Left renal cortex interstitium (tissue), 4 donors: ENCODE data around the gene SGPL1. TPM values are rescaled to one million over a fixed set of nuclear protein-coding genes. Genes with fewer than 3 reads are reported as not detected.
"Not testable (repeated sequence)": the region's sequence is repeated elsewhere in the genome, so short reads cannot be mapped to it uniquely, and the experiment has no call there.

Source experiments
- DNase-seq, 4 donors: peaks; one replicate each; pipeline ENCODE4 v3.0.0-alpha.2; 2013; ENCODE audit warnings: low read depth in 4 of 4, low spot score in 2 of 4, missing footprints in 1 of 4
- polyA plus RNA-seq, 4 donors: library from polyadenylated mRNA; unstranded; fragments of 120-200 nt; gene quantifications; one replicate each; pipeline ENCODE4 v1.2.1, GENCODE V29; 2013; ENCODE audit not compliant: insufficient read length in 4 of 4

Gene SGPL1
- polyA plus RNA-seq, 4 donors = 57.4 to 69.0 (median 61.8) TPM

DNA sequence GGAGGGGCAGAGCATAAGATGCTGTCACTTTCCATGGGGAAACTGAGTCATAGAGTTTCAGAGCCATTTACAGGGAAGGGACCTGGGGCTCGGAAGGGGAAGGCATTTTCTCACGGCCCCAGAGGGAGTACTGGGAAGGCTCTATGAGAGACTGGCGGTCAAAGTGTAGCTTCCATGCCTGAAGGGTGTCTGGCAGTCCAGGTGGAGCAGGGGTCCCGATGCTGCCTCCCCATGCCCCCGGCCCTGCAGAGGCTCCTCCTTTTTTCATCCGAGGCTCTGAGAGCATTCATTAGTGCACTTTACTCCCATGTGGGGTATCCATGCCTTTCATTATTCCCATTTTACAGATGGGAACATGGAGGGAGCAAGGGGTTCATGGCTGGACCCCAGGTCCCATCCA, 100.5 kb downstream of the SGPL1 start:
- DNase-seq = no peak

DNA sequence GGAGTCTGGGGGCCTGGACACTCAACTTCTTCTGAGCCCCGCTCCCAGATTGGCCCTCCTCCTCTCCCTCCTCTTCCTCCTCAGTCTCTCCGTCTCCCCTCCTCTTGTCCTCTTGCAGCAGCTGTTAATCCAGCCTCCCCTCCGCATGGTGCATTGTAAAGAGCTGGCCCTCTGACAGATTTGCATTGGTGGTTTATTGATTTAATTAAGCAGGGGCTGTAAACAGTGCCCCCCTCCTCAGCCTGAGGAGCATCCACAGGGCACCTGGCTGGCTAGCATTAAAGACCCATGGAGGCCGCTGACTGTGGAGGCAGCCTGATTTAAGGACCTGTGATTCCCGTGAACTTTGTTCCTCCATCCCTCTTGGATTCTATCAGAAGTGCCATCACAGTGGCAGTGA, 101.5 kb downstream of the SGPL1 start:
- DNase-seq = no peak

DNA sequence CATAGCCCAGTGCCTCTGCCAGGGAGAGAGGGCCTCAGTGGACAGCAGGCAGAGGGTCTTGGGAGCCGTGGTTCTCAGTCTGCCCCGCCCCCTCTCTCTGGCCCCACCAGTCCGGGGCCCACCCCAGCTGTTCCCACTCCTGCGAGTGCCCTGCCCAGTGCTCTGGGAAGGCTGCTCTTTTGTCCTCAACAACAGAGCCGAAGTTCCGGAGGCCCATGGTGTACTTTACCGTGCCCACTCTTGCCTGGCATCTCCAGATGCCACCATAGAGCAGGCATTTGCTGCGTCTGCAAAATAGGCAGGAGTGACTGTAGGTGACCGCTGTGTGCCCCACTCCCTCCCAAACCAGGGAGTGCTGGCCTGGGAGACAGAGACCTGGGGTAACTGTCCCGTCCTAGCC, 101.9 kb downstream of the SGPL1 start:
- DNase-seq = no peak

DNA sequence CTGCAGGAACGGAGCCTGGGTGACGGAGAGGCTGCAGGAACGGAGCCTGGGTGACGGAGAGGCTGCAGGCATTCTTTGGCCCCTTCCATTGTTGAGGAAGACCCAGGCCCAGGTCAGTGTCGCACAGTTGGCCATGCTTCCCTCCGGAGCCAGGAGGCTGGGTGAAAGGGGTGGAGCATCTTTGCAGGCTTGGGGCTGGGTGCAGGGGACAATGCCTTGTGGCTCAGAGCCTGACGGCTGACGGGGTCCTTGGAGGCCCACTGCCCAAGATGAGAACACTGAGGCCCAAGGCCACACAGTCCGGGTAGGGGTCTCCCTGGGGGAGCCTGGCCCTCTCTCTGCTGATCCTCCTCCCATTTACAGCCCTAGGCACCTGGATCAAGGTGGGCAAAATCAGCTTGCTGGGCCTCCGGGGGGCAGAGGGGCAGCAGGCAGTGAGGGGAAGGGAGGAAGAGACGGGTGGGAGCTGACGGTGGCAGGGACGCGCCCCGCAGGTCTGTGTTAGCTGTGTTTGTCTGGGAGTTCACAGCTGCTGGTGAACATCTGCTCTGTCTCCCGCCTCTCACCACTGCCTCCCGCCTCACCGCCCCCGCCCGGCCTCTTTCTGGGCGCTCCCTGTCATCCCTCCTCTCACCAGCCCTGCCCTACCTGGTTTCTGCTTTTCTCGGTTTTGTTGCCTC, 103.2 kb downstream of the SGPL1 start:
- no peak for DNase-seq

DNA sequence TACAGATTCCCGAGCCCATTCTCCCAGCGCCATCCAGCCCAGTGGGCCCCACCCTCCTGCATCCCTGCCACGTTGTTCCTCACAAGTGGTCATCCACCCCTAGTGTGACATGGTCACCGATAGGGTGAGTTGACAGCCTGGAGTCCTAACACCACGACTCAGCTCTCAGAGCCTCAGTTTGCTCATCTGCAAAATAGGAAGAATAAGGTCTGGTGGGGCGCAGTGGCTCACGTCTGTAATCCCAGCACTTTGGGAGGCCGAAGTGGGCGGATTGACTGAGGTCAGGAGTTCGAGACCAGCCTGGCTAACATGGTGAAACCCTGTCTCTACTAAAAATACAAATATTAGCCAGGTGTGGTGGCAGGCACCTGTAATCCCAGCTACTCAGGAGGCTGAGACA, 104.2 kb downstream of the SGPL1 start:
- DNase-seq = not testable (repeated sequence)

DNA sequence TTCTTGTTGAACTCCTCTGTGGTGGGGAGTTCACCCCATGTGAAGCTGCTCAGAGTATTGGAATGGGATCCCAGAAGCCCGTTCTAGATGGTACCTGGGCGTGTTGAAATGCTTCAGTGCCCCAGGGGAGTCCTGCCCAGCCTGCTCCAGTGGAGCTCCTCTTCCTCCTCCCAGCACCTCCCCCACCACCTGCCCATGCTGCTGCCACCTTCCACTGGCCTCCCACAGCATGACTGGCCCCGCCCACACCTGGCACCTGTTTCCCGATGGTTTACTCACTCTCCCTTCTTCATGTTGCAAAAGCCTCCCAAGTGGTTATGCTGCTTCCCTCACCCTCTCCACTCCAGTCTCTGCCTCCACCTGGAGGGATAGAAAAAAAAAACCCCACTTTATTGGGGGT, 104.8 kb downstream of the SGPL1 start:
- no peak for DNase-seq

DNA sequence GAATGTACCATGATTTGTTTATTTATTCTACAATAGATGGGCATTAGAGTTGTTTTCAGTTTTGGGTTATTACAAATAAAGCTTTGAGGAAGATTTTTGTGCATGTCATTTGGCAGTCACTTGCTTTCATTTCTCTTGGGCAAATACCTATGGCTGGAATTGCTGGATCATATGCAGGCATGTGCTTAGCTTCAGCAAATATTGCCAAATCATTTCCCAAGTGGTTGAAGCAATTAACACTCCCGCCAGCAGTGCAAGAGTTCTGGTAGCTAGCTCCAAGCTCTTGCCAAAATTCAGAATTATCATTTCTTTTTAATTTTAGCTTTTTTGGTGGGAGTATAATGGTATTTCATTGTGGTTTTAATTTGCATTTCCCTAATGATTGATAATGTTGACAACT, 105.5 kb downstream of the SGPL1 start:
- DNase-seq = no peak

DNA sequence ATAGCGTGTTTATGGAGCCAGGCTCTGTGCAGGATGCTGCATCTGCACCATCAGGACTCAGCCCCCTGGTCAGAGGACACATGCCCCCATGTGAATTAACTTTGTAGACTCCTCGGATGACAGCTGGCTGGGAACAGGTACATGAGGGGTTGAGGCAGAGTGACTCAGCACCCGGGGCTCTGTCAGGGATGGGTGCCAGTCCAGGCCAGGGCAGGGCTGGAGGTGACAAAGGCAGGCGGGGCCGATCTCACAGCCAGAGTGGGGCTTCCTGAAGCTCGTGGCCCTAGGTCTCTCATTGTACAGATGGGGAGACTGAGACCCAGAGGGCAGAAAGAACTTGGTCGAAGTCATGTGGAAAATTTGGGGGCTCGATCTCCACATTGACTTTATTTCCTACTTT, 107.9 kb downstream of the SGPL1 start:
- no peak for DNase-seq

DNA sequence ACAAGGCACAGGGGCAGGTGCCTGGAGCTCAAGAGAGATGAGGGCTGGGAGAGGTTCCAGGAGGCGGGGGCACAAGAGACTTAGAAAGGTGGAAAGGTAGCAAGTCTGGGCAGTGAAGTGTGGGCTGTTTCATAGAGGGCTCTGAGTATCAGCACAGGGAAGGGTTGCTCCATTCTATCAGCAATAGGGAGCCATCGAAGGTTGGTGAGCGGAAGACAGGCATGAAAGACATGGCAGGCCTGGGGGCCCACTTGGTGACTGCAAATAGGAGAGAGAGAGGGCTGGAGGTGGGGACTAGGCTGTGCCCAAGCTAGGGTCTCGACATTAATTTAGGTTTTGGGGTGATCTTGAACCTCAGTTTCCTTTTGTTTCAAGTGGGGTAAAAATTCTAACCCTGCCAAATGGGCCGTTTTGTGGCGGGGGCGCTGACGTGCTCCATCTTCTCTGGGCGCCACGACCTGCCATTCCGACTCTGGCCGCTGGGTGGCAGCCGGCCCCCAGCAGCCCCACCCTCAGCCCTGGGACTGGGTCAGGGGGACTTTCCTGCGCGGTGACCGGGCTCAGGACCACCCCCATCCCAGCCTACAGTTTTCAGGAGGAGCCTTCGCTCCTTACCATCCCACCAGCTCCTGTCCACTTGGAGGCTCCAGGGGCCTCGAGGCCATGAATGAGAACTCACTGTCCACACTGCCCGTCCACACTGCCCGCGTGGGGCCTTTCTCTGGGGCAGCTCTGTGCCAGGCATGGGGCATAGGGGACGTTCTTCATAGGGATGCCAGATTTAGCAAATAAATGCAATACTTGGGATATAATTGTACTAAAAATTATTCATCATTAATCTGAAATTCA, 109.9 kb downstream of the SGPL1 start:
- no peak for DNase-seq

DNA sequence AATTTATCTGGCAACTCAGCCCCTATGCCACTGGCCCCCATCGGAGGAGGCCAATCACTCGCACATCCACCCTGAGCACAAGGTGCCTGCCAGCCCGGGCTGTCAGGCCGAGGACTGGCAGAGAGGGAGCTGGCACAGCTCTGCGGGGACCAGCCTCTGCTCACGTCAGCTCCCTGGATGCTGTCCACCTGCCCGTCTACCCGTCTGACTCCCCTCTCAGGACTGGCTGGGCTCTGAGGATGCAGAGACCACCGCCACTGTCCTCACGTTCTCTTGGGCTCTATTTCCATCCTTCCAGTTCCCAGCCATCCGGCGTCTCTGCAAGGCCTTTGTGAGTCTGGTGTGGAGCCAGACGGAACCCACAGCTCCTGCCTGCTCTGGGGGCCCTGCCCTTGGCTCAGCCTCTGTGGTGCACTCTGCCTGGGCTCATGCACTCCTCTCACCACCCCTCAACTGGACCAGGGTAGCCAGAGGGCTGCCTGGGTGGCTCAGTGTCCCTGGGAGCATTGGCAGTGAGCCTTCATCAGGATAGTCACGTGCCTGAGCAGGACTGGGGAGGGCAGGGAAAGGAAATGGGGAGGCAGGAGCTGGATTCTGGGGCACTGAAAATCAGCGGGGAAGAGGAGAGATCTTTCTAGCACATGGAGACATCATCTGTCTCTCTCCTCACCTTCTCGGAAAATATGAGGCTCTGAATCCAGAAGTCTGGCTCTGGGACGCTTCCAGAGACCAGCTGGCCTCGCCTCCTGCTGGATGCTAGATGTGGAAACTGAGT, 110.7 kb downstream of the SGPL1 start:
- no peak for DNase-seq

DNA sequence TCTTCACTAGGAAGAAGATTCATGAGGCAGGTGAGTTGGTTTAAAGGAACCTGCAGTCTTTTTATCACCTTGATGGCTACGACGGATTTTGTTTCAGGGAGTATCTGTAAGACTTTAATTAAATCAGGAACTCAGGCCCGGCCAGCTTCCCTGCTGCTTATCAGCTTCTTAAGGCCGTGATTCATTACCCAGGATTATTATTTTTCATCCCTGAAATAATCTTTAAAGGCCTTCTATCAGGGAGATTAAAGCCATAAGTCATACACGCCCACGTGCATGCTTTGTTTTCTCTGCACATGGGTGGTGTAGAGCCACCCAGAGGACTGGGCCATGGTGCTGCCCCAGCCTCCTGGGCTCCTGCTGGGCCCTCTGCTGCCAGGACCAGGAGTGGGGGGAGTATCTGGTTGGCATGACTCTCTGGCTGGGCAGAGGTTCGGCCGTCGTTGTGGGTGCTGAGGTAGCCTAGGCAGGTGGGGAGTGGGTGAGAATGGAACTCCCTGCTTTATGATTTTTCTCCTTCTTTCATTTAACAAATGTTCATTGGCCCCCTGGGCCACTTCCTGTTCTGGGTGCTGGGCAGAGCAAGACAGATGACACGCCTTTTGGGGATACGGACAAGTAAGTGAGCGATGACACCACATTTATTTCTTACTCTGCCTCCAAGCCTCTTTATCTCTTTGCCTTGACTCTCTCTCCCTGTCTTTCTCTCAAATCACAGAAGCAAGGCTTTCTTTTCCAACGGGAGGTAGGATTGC, 111.6 kb downstream of the SGPL1 start:
- peak in 1 of 4 donors; percentile 48 for DNase-seq

DNA sequence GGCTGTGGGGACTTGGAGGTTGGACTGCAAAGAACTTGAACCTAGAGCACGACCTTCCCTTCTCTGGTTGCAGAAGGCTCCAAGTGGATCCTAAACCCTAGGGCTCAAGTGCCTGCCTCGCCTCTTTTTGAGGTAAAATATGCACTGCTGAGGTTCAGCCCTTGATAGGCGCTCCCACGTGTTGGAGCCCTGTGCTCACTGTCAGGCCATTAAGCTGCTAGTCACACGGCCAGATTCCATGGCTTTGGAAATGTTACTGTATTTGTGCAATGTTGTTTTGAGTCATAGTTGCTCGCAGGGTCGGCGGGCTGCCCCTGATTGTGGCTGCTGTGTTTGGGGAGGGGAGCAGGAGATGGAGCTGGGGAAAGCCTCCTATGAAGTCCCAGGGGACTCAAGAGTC, 112.4 kb downstream of the SGPL1 start:
- no peak for DNase-seq

DNA sequence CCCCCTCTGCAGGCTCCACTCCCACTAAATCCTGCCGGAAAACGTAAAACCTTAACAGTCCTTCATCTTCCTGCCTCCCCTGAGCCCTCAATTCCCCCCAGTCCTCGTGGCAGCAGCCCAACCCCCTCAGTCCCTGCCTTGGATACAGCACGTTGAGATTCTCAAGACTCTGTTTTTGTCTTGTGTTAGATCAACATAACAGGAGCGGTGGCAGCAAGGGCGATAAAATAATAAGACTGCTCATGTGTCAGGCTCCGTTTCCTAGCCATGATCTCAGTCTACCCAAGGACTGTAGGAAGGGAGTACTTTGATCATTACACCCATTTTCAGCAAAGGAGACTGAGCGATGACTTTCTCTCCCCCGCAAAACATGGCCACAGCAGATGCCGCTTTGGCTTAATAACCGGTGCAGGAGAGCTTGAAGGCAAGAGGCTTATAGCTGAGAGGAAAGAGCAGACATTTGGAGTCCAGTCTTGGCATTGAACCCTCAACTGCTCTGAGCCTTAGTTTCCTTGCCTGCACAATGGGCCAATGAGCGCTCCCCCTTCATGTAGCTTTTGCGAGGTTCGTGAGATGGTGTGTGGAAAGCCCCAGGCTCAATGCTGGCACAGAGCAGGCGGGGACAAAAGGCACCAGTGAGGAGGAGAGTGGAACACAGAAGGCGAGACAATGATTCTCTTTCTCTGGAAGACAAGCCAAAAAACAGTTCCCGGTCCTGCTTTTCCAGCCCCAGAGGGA, 114.7 kb downstream of the SGPL1 start:
- DNase-seq = no peak

Other genes with a start within 250 kb of the SGPL1 start
- 1 to 10 TPM in 1 of 4 donors, under 1 TPM in 3; 0.33 to 1.1 (median 0.67) TPM for gene PRF1, start 213.2 kb upstream of the SGPL1 start, polyA plus RNA-seq
- 1 to 10 TPM in 3 of 4 donors, under 1 TPM in 1; 0.96 to 1.6 (median 1.4) TPM for gene ADAMTS14, start 143.4 kb upstream of the SGPL1 start, polyA plus RNA-seq
- gene TBATA, start 30.6 kb upstream of the SGPL1 start, polyA plus RNA-seq = under 1 TPM in 1 of 4 donors, not detected in 3; 0.30 TPM
- gene PCBD1, start 72.6 kb downstream of the SGPL1 start, polyA plus RNA-seq = 100 to 1,000 TPM; 101 to 127 (median 117) TPM